ENCODE data around the gene CAPN5. TPM values are rescaled to one million over a fixed set of nuclear protein-coding genes. Genes with fewer than 3 reads are reported as not detected.

The CAPN5 gene
- total and polyA plus RNA-seq, 2 of the 13 experiments (the other 11 are each of a cell fraction or from before 2014, with no cell fraction given): 0.27 to 1.2 TPM

GRCh38 chr11:77115956-77116355 is 49.2 kb downstream of the CAPN5 start (continued):
- no peak for TF ChIP-seq PATZ1 (CRISPR knock-in tag; IDR thresholded peaks at IDR 0.05)
- TF ChIP-seq SRF (IDR thresholded peaks at IDR 0.05; ENCODE audit: low read depth, low read length): no peak
- no peak for TF ChIP-seq EZH2 (conservative IDR thresholded peaks at IDR 0.05; ENCODE audit: low read depth, low read length)
- no peak for TF ChIP-seq NPAS2 (CRISPR knock-in tag; IDR thresholded peaks at IDR 0.05; ENCODE audit: borderline replicate concordance)
- TF ChIP-seq, protein P1, sequence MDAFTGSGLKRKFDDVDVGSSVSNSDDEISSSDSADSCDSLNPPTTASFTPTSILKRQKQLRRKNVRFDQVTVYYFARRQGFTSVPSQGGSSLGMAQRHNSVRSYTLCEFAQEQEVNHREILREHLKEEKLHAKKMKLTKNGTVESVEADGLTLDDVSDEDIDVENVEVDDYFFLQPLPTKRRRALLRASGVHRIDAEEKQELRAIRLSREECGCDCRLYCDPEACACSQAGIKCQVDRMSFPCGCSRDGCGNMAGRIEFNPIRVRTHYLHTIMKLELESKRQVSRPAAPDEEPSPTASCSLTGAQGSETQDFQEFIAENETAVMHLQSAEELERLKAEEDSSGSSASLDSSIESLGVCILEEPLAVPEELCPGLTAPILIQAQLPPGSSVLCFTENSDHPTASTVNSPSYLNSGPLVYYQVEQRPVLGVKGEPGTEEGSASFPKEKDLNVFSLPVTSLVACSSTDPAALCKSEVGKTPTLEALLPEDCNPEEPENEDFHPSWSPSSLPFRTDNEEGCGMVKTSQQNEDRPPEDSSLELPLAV (CRISPR knock-in tag; conservative IDR thresholded peaks at IDR 0.05; ENCODE audit: low read depth): no peak
- TF ChIP-seq ZBTB2 (CRISPR knock-in tag; IDR thresholded peaks at IDR 0.05; ENCODE audit: low read depth): no peak
- no peak for TF ChIP-seq ZBTB26 (CRISPR knock-in tag; IDR thresholded peaks at IDR 0.05; ENCODE audit: borderline replicate concordance)
- TF ChIP-seq, protein P2, sequence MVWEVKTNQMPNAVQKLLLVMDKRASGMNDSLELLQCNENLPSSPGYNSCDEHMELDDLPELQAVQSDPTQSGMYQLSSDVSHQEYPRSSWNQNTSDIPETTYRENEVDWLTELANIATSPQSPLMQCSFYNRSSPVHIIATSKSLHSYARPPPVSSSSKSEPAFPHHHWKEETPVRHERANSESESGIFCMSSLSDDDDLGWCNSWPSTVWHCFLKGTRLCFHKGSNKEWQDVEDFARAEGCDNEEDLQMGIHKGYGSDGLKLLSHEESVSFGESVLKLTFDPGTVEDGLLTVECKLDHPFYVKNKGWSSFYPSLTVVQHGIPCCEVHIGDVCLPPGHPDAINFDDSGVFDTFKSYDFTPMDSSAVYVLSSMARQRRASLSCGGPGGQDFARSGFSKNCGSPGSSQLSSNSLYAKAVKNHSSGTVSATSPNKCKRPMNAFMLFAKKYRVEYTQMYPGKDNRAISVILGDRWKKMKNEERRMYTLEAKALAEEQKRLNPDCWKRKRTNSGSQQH (CRISPR knock-in tag; IDR thresholded peaks at IDR 0.05; ENCODE audit: low read depth): no peak
- no peak for TF ChIP-seq HOMEZ (CRISPR knock-in tag; IDR thresholded peaks at IDR 0.05; ENCODE audit: low read depth)

All from HepG2 (cell line).